Measurements from ENCODE around the gene SYT5.

- TF ChIP-seq REST (IDR thresholded peaks at IDR 0.05; ENCODE audit: insufficient read depth in 1 of 2, low read depth in 2 of 2, low read length in 2 of 2) (no peak), POLR2AphosphoS5 (IDR thresholded peaks at IDR 0.05; ENCODE audit: low read depth, low read length) (no peak), TAF1 (IDR thresholded peaks at IDR 0.05; ENCODE audit: borderline replicate concordance, insufficient read depth, low read length) (no peak), SIN3A (IDR thresholded peaks at IDR 0.05; ENCODE audit: borderline replicate concordance, insufficient read depth, low read length) (no peak), FOXP2 (optimal IDR thresholded peaks at IDR 0.05; ENCODE audit: borderline replicate concordance, extremely low read depth, extremely low read length, insufficient read depth) (no peak)
These were observed 29.8 kb upstream of the SYT5 start for GRCh38 chr19:55209693-55210472.

Measured in PFSK-1 (cell line).